Pancreas (tissue), 10 donors: ENCODE data around the gene SP2. TPM values are rescaled to one million over a fixed set of nuclear protein-coding genes. Genes with fewer than 3 reads are reported as not detected.

Experiments
- ATAC-seq, 4 donors: fragments of 200-7000 bp; cut with Tn5 transposase; one replicate each; pipeline versions ENCODE4 v1.8.0 to v1.9.1; 2020; ENCODE audit warnings: mild to moderate bottlenecking in 4 of 4, moderate library complexity in 4 of 4
- DNase-seq, 6 donors: peaks; one replicate each; pipeline ENCODE4 v3.0.0-alpha.2; 2020
- FAIRE-seq: peaks from 2 replicates; lab custom pipeline; 2012; peaks lifted over from hg19 to GRCh38; lab: Jason Lieb, UNC
- H3K27ac ChIP-seq, 4 donors: fragments of 200-600 bp; sonication (generic); 1 replicate in 3 of 4; 2 replicates in 1 of 4; pipeline versions ENCODE4 v1.5.0 to v1.8.0; 2020
- H3K27me3 ChIP-seq, 4 donors: fragments of 200-600 bp; one replicate each; pipeline ENCODE4 v1.8.0; 2021
- H3K36me3 ChIP-seq, 3 donors: fragments of 200-600 bp; sonication (generic) in 1 of 3; one replicate each; pipeline versions ENCODE4 v1.5.0 to v1.8.0; 2020 to 2021
- H3K4me1 ChIP-seq, 3 donors: fragments of 200-600 bp; one replicate each; pipeline ENCODE4 v1.8.0; 2021
- H3K4me3 ChIP-seq, 4 donors: fragments of 200-600 bp; sonication (generic) in 2 of 4; one replicate each; pipeline versions ENCODE4 v1.5.0 to v1.8.0; 2020 to 2021
- H3K9me3 ChIP-seq, 4 donors: fragments of 200-600 bp; one replicate each; pipeline ENCODE4 v1.8.0; 2021
- CTCF ChIP-seq, 4 donors: fragments of 200-600 bp; sonication (generic) in 3 of 4; IDR thresholded peaks; one replicate each; pipeline versions ENCODE4 v1.5.0 to v1.8.0; 2021; ENCODE audit warnings: antibody characterized with exemption in 4 of 4
- WGBS, 2 donors: extraction: QIAGEN DNeasy Blood & Tissue Kit; methylation state at CpG; one replicate each; pipeline ENCODE4 v1.1.7; 2013; 5-methylcytosine and 5-hydroxymethylcytosine counted together
- intact Hi-C, 3 donors: fragments of 100-400 bp; cut with DNase I; formaldehyde crosslinking; loops; one replicate each; pipeline versions ENCODE4 v1.11.1 to v1.14.2; 2022
- polyA plus RNA-seq, 2 donors: library from polyadenylated mRNA; stranded (reverse); fragments of 200-250 nt; gene quantifications; one replicate each; pipeline ENCODE4 v1.2.3, GENCODE V29; 2013
- total RNA-seq, 6 donors: library from RNA; stranded (reverse); fragmentation: NEBNext Ultra II Directional in 4 of 6; extraction: Animal tissue kit (Norgen Biotek cat#: 25700) in 4 of 6; gene quantifications; one replicate each; pipeline versions ENCODE4 v1.2.1 to v1.2.4, GENCODE V29; 2021 to 2023
- donor health status: healthy with polysubstance abuse.
- donor health status: DM: no; HTN: no; CAD: no; lungs with moderate emphysema.
- donor health status: DM: no; HTN: no; CAD: no.
- donor health status: control.
- donor health status: control.
- donor health status: Bipolar disorder and iron deficiency.
- donor health status: DM: yes; HTN: yes; CAD: no.
- donor health status: DM: no; HTN: no; CAD: no.
- donor health status: DM: no; HTN: no; CAD: no.
- donor health status: DM: yes; HTN: yes; CAD: no.

SP2 gene
- total and polyA plus RNA-seq, 8 donors, result 5.2 to 8.8 (median 6.9) TPM

- Histone ChIP-seq H3K4me1 (peaks cover 27 to 39% (median 35%) of the 10 kb centered on the region in 3 donors), H3K36me3 (peaks cover 0 to 4% (median 1%) of the 10 kb centered on the region in 3 donors), H3K27ac (peak within 1 kb of the TSS; percentile 61 to 97 (median 92)), H3K27me3 (no peaks in the 10 kb centered on the region), H3K9me3 (no peaks in the 10 kb centered on the region), H3K4me3 (peak within 1 kb of the TSS; percentile 60 to 65 (median 63))
- intact Hi-C loops, result no loop called here
- TF ChIP-seq CTCF (IDR thresholded peaks at IDR 0.05), result no peak
- peak; percentile 75 to 89 (median 84) for ATAC-seq
- no peak for FAIRE-seq
- 12% methylated on average over 16 of the region's 16 CpGs for WGBS, 2 donors
- DNase-seq, result peak; percentile 83 to 92 (median 90)
Measured at GRCh38 chr17:47957591-47958490, 61.8 kb downstream of the SP2 start, which contains the start of gene PRR15L. TSS of gene PRR15L (minus strand) at chr17:47957883. CDS start at chr17:47953234, 4,649 bp downstream.

GRCh38 chr17:47959825-47960655 lies 64.0 kb downstream of the SP2 start:
- TF ChIP-seq CTCF (IDR thresholded peaks at IDR 0.05), result no peak
- intact Hi-C loops, result no loop called here
- no peaks in the 10 kb centered on the region for H3K36me3 ChIP-seq
- peak overlapping the region; percentile 39 to 73 (median 57) for H3K27ac ChIP-seq
- no peak overlapping the region for H3K4me3 ChIP-seq
- H3K4me1 ChIP-seq, result peaks cover 20 to 28% (median 26%) of the 10 kb centered on the region in 3 donors
- no peaks in the 10 kb centered on the region for H3K27me3 ChIP-seq
- 23 to 28% methylated on average over 8 of the region's 8 CpGs for WGBS, 2 donors
- ATAC-seq (peak; percentile 13 to 54 (median 38)), DNase-seq (peak; percentile 60 to 83 (median 68)), FAIRE-seq (no peak)
- no peaks in the 10 kb centered on the region for H3K9me3 ChIP-seq

GRCh38 chr17:47961406-47961805 lies 65.4 kb downstream of the SP2 start:
- Histone ChIP-seq H3K36me3 (no peaks in the 10 kb centered on the region), H3K4me3 (no peak overlapping the region), H3K27me3 (no peaks in the 10 kb centered on the region), H3K27ac (no peak overlapping the region), H3K4me1 (peaks cover 28 to 33% (median 30%) of the 10 kb centered on the region in 3 donors), H3K9me3 (no peaks in the 10 kb centered on the region)
- DNase-seq (no peak), FAIRE-seq (no peak), ATAC-seq (no peak)
- 91 to 96% methylated on average over 6 of the region's 6 CpGs for WGBS, 2 donors
- intact Hi-C loops, result no loop called here
- no peak for TF ChIP-seq CTCF (IDR thresholded peaks at IDR 0.05)

- Histone ChIP-seq H3K4me1 (peaks cover 39 to 47% (median 43%) of the 10 kb centered on the region in 3 donors), H3K36me3 (no peaks in the 10 kb centered on the region), H3K27me3 (no peaks in the 10 kb centered on the region), H3K4me3 (no peak overlapping the region), H3K9me3 (no peaks in the 10 kb centered on the region), H3K27ac (no peak overlapping the region)
- ATAC-seq, result no peak
- intact Hi-C loops, result no loop called here
- no peak for TF ChIP-seq CTCF (IDR thresholded peaks at IDR 0.05)
- FAIRE-seq, result no peak
- DNase-seq, result peak in 1 of 6 donors; percentile 13
- 81 to 99% methylated on average over 3 of the region's 3 CpGs for WGBS, 2 donors
Measured at GRCh38 chr17:47962901-47963300, 66.9 kb downstream of the SP2 start.
